ENCODE data around the gene VSIG1.

The VSIG1 gene

GRCh38 chrX:108044554-108045256 is at the start of gene VSIG1:
Gene VSIG1, plus strand, starts transcription at chrX:108045065. Its CDS starts 66 bp downstream, at chrX:108045131.
- no peak for DNase-seq (ENCODE audit: low read depth)
- H3K4me3 ChIP-seq (ENCODE audit: low read length), result no peak within 1 kb of the TSS
- TF ChIP-seq, protein P1, sequence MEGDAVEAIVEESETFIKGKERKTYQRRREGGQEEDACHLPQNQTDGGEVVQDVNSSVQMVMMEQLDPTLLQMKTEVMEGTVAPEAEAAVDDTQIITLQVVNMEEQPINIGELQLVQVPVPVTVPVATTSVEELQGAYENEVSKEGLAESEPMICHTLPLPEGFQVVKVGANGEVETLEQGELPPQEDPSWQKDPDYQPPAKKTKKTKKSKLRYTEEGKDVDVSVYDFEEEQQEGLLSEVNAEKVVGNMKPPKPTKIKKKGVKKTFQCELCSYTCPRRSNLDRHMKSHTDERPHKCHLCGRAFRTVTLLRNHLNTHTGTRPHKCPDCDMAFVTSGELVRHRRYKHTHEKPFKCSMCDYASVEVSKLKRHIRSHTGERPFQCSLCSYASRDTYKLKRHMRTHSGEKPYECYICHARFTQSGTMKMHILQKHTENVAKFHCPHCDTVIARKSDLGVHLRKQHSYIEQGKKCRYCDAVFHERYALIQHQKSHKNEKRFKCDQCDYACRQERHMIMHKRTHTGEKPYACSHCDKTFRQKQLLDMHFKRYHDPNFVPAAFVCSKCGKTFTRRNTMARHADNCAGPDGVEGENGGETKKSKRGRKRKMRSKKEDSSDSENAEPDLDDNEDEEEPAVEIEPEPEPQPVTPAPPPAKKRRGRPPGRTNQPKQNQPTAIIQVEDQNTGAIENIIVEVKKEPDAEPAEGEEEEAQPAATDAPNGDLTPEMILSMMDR (conservative IDR thresholded peaks at IDR 0.05; ENCODE audit: low read depth, low read length), result no peak

DNA sequence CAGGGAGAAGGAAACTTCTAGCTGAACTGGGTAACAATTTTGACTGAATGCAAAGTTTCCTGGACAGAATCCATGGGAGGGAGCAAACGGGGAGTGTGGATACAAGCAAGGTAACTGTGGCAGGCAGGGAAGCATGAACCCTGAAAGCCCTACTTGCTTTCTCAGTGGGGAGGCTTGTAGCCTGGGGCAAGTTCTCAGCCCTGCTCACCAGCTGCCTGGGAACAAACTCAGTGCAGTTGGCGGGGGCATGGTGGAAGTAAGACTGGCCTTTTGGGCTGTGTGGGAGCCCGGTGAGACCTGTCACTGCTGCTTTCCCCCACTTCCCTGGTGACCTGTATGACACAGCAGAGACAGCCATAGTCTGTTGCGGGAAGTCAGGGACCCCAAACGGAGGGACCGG is 48.7 kb upstream of the VSIG1 start:
- TF ChIP-seq, protein P1 (conservative IDR thresholded peaks at IDR 0.05; ENCODE audit: low read depth, low read length), result no peak
- no peak overlapping the region for H3K4me3 ChIP-seq (ENCODE audit: low read length)

GRCh38 chrX:108000751-108001150 is 44.1 kb upstream of the VSIG1 start:
- DNase-seq (ENCODE audit: low read depth), result no peak
- H3K4me3 ChIP-seq (ENCODE audit: low read length), result no peak overlapping the region
- TF ChIP-seq, protein P1 (conservative IDR thresholded peaks at IDR 0.05; ENCODE audit: low read depth, low read length), result no peak

More for the DNA sequence above, 48.7 kb upstream of the VSIG1 start:
- no peak for DNase-seq (ENCODE audit: low read depth)

GRCh38 chrX:108001218-108001814 is 43.5 kb upstream of the VSIG1 start:
- no peak overlapping the region for H3K4me3 ChIP-seq (ENCODE audit: low read length)
- TF ChIP-seq, protein P1 (conservative IDR thresholded peaks at IDR 0.05; ENCODE audit: low read depth, low read length), result peak; percentile 36
- no peak for DNase-seq (ENCODE audit: low read depth)

DNA sequence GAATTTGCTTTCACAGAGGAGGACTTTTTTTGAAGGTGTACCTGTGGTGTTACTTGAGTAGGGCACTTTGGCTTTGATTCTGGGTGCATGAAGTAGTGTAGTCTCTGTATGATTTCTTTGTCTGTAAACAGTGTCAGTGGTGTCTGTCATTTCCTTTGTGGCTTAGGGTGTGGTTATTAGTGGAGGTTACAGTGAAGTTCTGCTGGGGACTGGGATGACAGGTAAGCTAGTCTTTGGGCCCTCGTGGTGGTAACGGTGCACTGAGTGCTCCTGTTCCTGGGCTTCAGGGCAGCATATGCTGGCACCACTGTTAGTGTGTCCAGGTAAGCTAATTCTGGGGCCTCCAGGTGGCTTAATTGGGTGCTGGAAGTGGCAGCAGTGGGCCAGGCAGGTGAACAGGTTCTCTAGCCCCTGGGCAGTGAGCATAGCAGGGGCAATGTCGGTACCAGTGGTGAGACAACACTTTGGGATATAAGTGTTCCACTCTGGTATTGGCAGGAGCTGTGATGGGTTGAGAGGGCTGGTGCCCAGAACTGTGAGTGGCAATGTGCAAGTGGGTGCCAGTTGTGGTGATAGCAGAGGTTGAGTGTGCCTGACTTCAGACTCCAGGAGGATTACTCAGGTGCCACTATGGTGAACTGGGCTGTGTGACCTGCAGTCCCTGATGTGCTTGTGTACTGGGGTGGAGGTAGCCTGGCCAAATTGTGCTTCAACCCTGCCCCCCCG is 26.0 kb upstream of the VSIG1 start:
- H3K4me3 ChIP-seq (ENCODE audit: low read length), result no peak overlapping the region
- no peak for DNase-seq (ENCODE audit: low read depth)
- TF ChIP-seq, protein P1 (conservative IDR thresholded peaks at IDR 0.05; ENCODE audit: low read depth, low read length), result no peak

- TF ChIP-seq, protein P1 (conservative IDR thresholded peaks at IDR 0.05; ENCODE audit: low read depth, low read length), result no peak
- no peak overlapping the region for H3K4me3 ChIP-seq (ENCODE audit: low read length)
- no peak for DNase-seq (ENCODE audit: low read depth)
Observed at GRCh38 chrX:108019382-108019875, 25.4 kb upstream of the VSIG1 start.

All from retinal pigment epithelial cell (primary cell).